Peyer's patch (tissue), 4 donors: ENCODE results near the gene RAPGEF5. TPM values are rescaled to one million over a fixed set of nuclear protein-coding genes. Genes with fewer than 3 reads are reported as not detected.

ENCODE experiments used
- DNase-seq, 3 donors: peaks; one replicate each; pipeline ENCODE4 v3.0.0-alpha.2; 2017 to 2019
- H3K27ac ChIP-seq, 4 donors: fragments of 200-600 bp; sonication (generic); one replicate each; pipeline ENCODE4 v1.5.1; 2016 to 2019
- H3K27me3 ChIP-seq, 2 donors: fragments of 200-600 bp; sonication (generic); one replicate each; pipeline ENCODE4 v1.5.1; 2019
- H3K36me3 ChIP-seq, 3 donors: fragments of 200-600 bp; sonication (generic); one replicate each; pipeline ENCODE4 v1.5.1; 2016 to 2019
- H3K4me1 ChIP-seq, 4 donors: fragments of 200-600 bp; sonication (generic); one replicate each; pipeline ENCODE4 v1.5.1; 2016 to 2019
- H3K4me3 ChIP-seq, 4 donors: fragments of 200-600 bp; sonication (generic); 1 replicate in 3 of 4; 2 replicates in 1 of 4; pipeline ENCODE4 v1.5.1; 2016 to 2019; ENCODE audit warnings: mild to moderate bottlenecking in 1 of 4
- H3K9me3 ChIP-seq, 4 donors: fragments of 200-600 bp; sonication (generic); one replicate each; pipeline ENCODE4 v1.5.1; 2016 to 2019; ENCODE audit warnings: mild to moderate bottlenecking in 1 of 4
- CTCF ChIP-seq, 6 experiments: fragments of 450-650 bp in 4 of 6; fragments of 200-600 bp in 2 of 6; sonication (generic) in 1 of 6; IDR thresholded peaks; one replicate each; pipeline ENCODE4 v1.5.1; 2017 to 2019; ENCODE audit warnings: antibody characterized with exemption in 6 of 6, mild to moderate bottlenecking in 3 of 6, moderate library complexity in 1 of 6
- POLR2A ChIP-seq, 2 donors: fragments of 450-650 bp; IDR thresholded peaks; one replicate each; pipeline ENCODE4 v1.5.1; 2017; ENCODE audit warnings: antibody characterized with exemption in 2 of 2, mild to moderate bottlenecking in 2 of 2, moderate library complexity in 2 of 2
- total RNA-seq, 4 donors: library from RNA; depleted of rRNA; stranded (reverse); fragments of >200 nt; gene quantifications; one replicate each; pipeline ENCODE4 v1.1.0, GENCODE V29; 2016

Gene RAPGEF5
- total RNA-seq, 4 donors from 2014 or later = 92.8 to 144 (median 111) TPM

- H3K27me3 ChIP-seq = no peaks in the 10 kb centered on the region
- DNase-seq = no peak
- no peak overlapping the region for H3K4me3 ChIP-seq
- no peak overlapping the region for H3K27ac ChIP-seq
- H3K9me3 ChIP-seq = no peaks in the 10 kb centered on the region
- no peaks in the 10 kb centered on the region for H3K4me1 ChIP-seq
- TF ChIP-seq POLR2A (IDR thresholded peaks at IDR 0.05) = no peak
- no peak for TF ChIP-seq CTCF (IDR thresholded peaks at IDR 0.05)
- H3K36me3 ChIP-seq = peaks cover 0 to 8% (median 0%) of the 10 kb centered on the region in 3 donors
Observed at GRCh38 chr7:22300839-22301238, 56.1 kb downstream of the RAPGEF5 start.

GRCh38 chr7:22296916-22297315 is 60.0 kb downstream of the RAPGEF5 start:
- no peaks in the 10 kb centered on the region for H3K27me3 ChIP-seq
- no peak for DNase-seq
- no peak overlapping the region for H3K27ac ChIP-seq
- no peaks in the 10 kb centered on the region for H3K9me3 ChIP-seq
- no peak overlapping the region for H3K4me3 ChIP-seq
- TF ChIP-seq CTCF (IDR thresholded peaks at IDR 0.05) (peak in 3 of 6 experiments; percentile 31 to 36 (median 32)), POLR2A (IDR thresholded peaks at IDR 0.05) (no peak)
- H3K36me3 ChIP-seq = peaks cover 0 to 11% (median 0%) of the 10 kb centered on the region in 3 donors
- no peaks in the 10 kb centered on the region for H3K4me1 ChIP-seq

- Histone ChIP-seq H3K4me3 (no peak overlapping the region), H3K27ac (no peak overlapping the region), H3K9me3 (no peaks in the 10 kb centered on the region), H3K36me3 (peaks cover 0 to 11% (median 0%) of the 10 kb centered on the region in 3 donors), H3K27me3 (no peaks in the 10 kb centered on the region), H3K4me1 (no peaks in the 10 kb centered on the region)
- TF ChIP-seq CTCF (IDR thresholded peaks at IDR 0.05) = no peak
- no peak for TF ChIP-seq POLR2A (IDR thresholded peaks at IDR 0.05)
- no peak for DNase-seq
Observed at GRCh38 chr7:22296265-22296566, 60.7 kb downstream of the RAPGEF5 start.

GRCh38 chr7:22295402-22296264 is 61.3 kb downstream of the RAPGEF5 start:
- no peaks in the 10 kb centered on the region for H3K27me3 ChIP-seq
- H3K36me3 ChIP-seq = peaks cover 0 to 11% (median 0%) of the 10 kb centered on the region in 3 donors
- no peaks in the 10 kb centered on the region for H3K9me3 ChIP-seq
- no peak overlapping the region for H3K27ac ChIP-seq
- no peak overlapping the region for H3K4me3 ChIP-seq
- no peaks in the 10 kb centered on the region for H3K4me1 ChIP-seq
- no peak for TF ChIP-seq CTCF (IDR thresholded peaks at IDR 0.05)
- TF ChIP-seq POLR2A (IDR thresholded peaks at IDR 0.05) = no peak
- DNase-seq = no peak

- H3K4me1 ChIP-seq = no peaks in the 10 kb centered on the region
- no peak for TF ChIP-seq CTCF (IDR thresholded peaks at IDR 0.05)
- H3K36me3 ChIP-seq = peaks cover 0 to 11% (median 0%) of the 10 kb centered on the region in 3 donors
- DNase-seq = no peak
- H3K4me3 ChIP-seq = no peak overlapping the region
- H3K9me3 ChIP-seq = no peaks in the 10 kb centered on the region
- no peaks in the 10 kb centered on the region for H3K27me3 ChIP-seq
- H3K27ac ChIP-seq = no peak overlapping the region
Observed at GRCh38 chr7:22292531-22292930, 64.4 kb downstream of the RAPGEF5 start.
